HG02623 (cell line): Measurements from ENCODE around the gene RGS6.

ENCODE experiments used
- ATAC-seq: cut with Tn5 transposase; IDR thresholded peaks from one replicate; pipeline ENCODE4 v1.9.1; 2021; ENCODE audit warnings: moderate library complexity; ENCODE audit not compliant: unreplicated experiment

Gene RGS6

GRCh38 chr14:72389200-72389599 lies 457.0 kb downstream of the RGS6 start:
- no peak for ATAC-seq

- ATAC-seq: no peak
Observed at GRCh38 chr14:72401101-72401625, 468.9 kb downstream of the RGS6 start.

- ATAC-seq: no peak
Observed at GRCh38 chr14:72401632-72402376, 469.6 kb downstream of the RGS6 start.

- ATAC-seq: no peak
Observed at GRCh38 chr14:72402377-72402772, 470.1 kb downstream of the RGS6 start.

GRCh38 chr14:72404106-72404774 lies 472.0 kb downstream of the RGS6 start:
- ATAC-seq: no peak

- no peak for ATAC-seq
Observed at GRCh38 chr14:72404998-72405397, 472.8 kb downstream of the RGS6 start.

GRCh38 chr14:72408020-72408419 lies 475.8 kb downstream of the RGS6 start:
- no peak for ATAC-seq

GRCh38 chr14:72409047-72409446 lies 476.8 kb downstream of the RGS6 start:
- ATAC-seq: no peak

- no peak for ATAC-seq
Observed at GRCh38 chr14:72416081-72416849, 484.0 kb downstream of the RGS6 start.

GRCh38 chr14:72416892-72417291 lies 484.7 kb downstream of the RGS6 start:
- no peak for ATAC-seq

GRCh38 chr14:72418806-72419205 lies 486.6 kb downstream of the RGS6 start:
- ATAC-seq: no peak

- no peak for ATAC-seq
Observed at GRCh38 chr14:72419226-72419775, 487.1 kb downstream of the RGS6 start.

GRCh38 chr14:72420749-72421474 lies 488.7 kb downstream of the RGS6 start:
- ATAC-seq: no peak

GRCh38 chr14:72423957-72424356 lies 491.7 kb downstream of the RGS6 start:
- ATAC-seq: no peak

- no peak for ATAC-seq
Observed at GRCh38 chr14:72430457-72430856, 498.2 kb downstream of the RGS6 start.

- ATAC-seq: no peak
Observed at GRCh38 chr14:72432748-72433147, 500.5 kb downstream of the RGS6 start.

- ATAC-seq: no peak
Observed at GRCh38 chr14:72433511-72433910, 501.3 kb downstream of the RGS6 start.

GRCh38 chr14:72434856-72435255 lies 502.6 kb downstream of the RGS6 start:
- no peak for ATAC-seq

GRCh38 chr14:72439707-72440106 lies 507.5 kb downstream of the RGS6 start:
- no peak for ATAC-seq

GRCh38 chr14:72443256-72443655 lies 511.0 kb downstream of the RGS6 start:
- no peak for ATAC-seq
